Hematopoietic multipotent progenitor cell treated with erythropoietin and hydrocortisone succinate and interleukin-3 and kit ligand, for 6 days (in vitro differentiated cells): Measurements from ENCODE around the gene MMS19.

ENCODE experiments used
- DNase-seq: peaks from one replicate; pipeline ENCODE4 v3.0.0-alpha.2; 2015

MMS19 gene

GRCh38 chr10:97412891-97413304 lies 85.3 kb downstream of the MMS19 start:
- no peak for DNase-seq

GRCh38 chr10:97411406-97411805 lies 86.8 kb downstream of the MMS19 start:
- DNase-seq: peak; percentile 50

- DNase-seq: no peak
These were observed 89.7 kb downstream of the MMS19 start for GRCh38 chr10:97408496-97408992.
